Measurements from ENCODE around the gene CEP152. TPM values are rescaled to one million over a fixed set of nuclear protein-coding genes. Genes with fewer than 3 reads are reported as not detected.

CEP152 gene
- total RNA-seq, 4 donors from 2014 or later, result 9.2 to 12.5 (median 11.2) TPM

GRCh38 chr15:48705381-48705780 is 105.5 kb downstream of the CEP152 start:
- no peak for DNase-seq (ENCODE audit: low spot score in 2 of 2)
- Histone ChIP-seq H3K4me1 (no peaks in the 10 kb centered on the region), H3K9me3 (peaks cover 0 to 9% (median 3%) of the 10 kb centered on the region in 4 donors), H3K27me3 (no peaks in the 10 kb centered on the region), H3K27ac (no peak overlapping the region), H3K36me3 (no peaks in the 10 kb centered on the region), H3K4me3 (no peak overlapping the region)
- 86 to 90% methylated on average over 1 of the region's 1 CpG for WGBS, 2 donors
- TF ChIP-seq CTCF (IDR thresholded peaks at IDR 0.05) (no peak), POLR2A (IDR thresholded peaks at IDR 0.05) (no peak), EP300 (IDR thresholded peaks at IDR 0.05) (no peak)

- TF ChIP-seq POLR2A (IDR thresholded peaks at IDR 0.05) (no peak), EP300 (IDR thresholded peaks at IDR 0.05) (no peak), CTCF (IDR thresholded peaks at IDR 0.05) (no peak)
- Histone ChIP-seq H3K36me3 (no peaks in the 10 kb centered on the region), H3K27ac (no peak overlapping the region), H3K4me1 (no peaks in the 10 kb centered on the region), H3K4me3 (no peak overlapping the region), H3K27me3 (no peaks in the 10 kb centered on the region), H3K9me3 (peaks cover 0 to 9% (median 3%) of the 10 kb centered on the region in 4 donors)
- 90 to 91% methylated on average over 1 of the region's 1 CpG for WGBS, 2 donors
- no peak for DNase-seq (ENCODE audit: low spot score in 2 of 2)
Measured at GRCh38 chr15:48703544-48703943, 107.3 kb downstream of the CEP152 start.

- peaks cover 0 to 9% (median 3%) of the 10 kb centered on the region in 4 donors for H3K9me3 ChIP-seq
- DNase-seq (ENCODE audit: low spot score in 2 of 2), result no peak
Measured at GRCh38 chr15:48702569-48703236, 108.2 kb downstream of the CEP152 start.

GRCh38 chr15:48696627-48697312 is 114.1 kb downstream of the CEP152 start:
- no peaks in the 10 kb centered on the region for H3K9me3 ChIP-seq
- TF ChIP-seq EP300 (IDR thresholded peaks at IDR 0.05) (no peak), CTCF (IDR thresholded peaks at IDR 0.05) (no peak), POLR2A (IDR thresholded peaks at IDR 0.05) (no peak)
- no peak overlapping the region for H3K27ac ChIP-seq
- no peaks in the 10 kb centered on the region for H3K27me3 ChIP-seq
- WGBS, 2 donors, result 50 to 78% methylated on average over 3 of the region's 3 CpGs
- H3K4me3 ChIP-seq, result no peak overlapping the region
- H3K36me3 ChIP-seq, result no peaks in the 10 kb centered on the region
- no peaks in the 10 kb centered on the region for H3K4me1 ChIP-seq
- DNase-seq (ENCODE audit: low spot score in 2 of 2), result no peak

More at GRCh38 chr15:48702569-48703236, 108.2 kb downstream of the CEP152 start:
- TF ChIP-seq POLR2A (IDR thresholded peaks at IDR 0.05) (no peak), CTCF (IDR thresholded peaks at IDR 0.05) (no peak), EP300 (IDR thresholded peaks at IDR 0.05) (no peak)
- Histone ChIP-seq H3K4me1 (no peaks in the 10 kb centered on the region), H3K27me3 (no peaks in the 10 kb centered on the region), H3K36me3 (no peaks in the 10 kb centered on the region), H3K27ac (no peak overlapping the region), H3K4me3 (no peak overlapping the region)
- WGBS, 2 donors, result 89 to 94% methylated on average over 2 of the region's 2 CpGs

Measured in tibial nerve (tissue), 4 donors.